Upper lobe of left lung (tissue), 6 donors: ENCODE measurements around the gene ARID5B. TPM values are rescaled to one million over a fixed set of nuclear protein-coding genes. Genes with fewer than 3 reads are reported as not detected.

Experiments
- ATAC-seq, 2 donors: fragments of 200-7000 bp; cut with Tn5 transposase; one replicate each; pipeline ENCODE4 v1.9.1; 2022; ENCODE audit warnings: mild to moderate bottlenecking in 2 of 2, moderate library complexity in 2 of 2; ENCODE audit not compliant: low FRiP score in 2 of 2
- DNase-seq, 2 donors: peaks; one replicate each; pipeline ENCODE4 v3.0.0-alpha.2; 2019 to 2020
- H3K27ac ChIP-seq, 4 donors: fragments of 200-600 bp; sonication (generic); one replicate each; pipeline ENCODE4 v1.5.1; 2016 to 2019
- H3K27me3 ChIP-seq, 4 donors: fragments of 200-600 bp; sonication (generic); one replicate each; pipeline ENCODE4 v1.5.1; 2017 to 2019
- H3K36me3 ChIP-seq, 4 donors: fragments of 200-600 bp; sonication (generic); one replicate each; pipeline ENCODE4 v1.5.1; 2016 to 2019
- H3K4me1 ChIP-seq, 4 donors: fragments of 200-600 bp; sonication (generic); one replicate each; pipeline ENCODE4 v1.5.1; 2018 to 2019
- H3K4me3 ChIP-seq, 4 donors: fragments of 200-600 bp; sonication (generic); one replicate each; pipeline ENCODE4 v1.5.1; 2017 to 2019; ENCODE audit warnings: mild to moderate bottlenecking in 2 of 4, moderate library complexity in 1 of 4
- H3K9me3 ChIP-seq, 4 donors: fragments of 200-600 bp; sonication (generic); one replicate each; pipeline ENCODE4 v1.5.1; 2018 to 2019
- CTCF ChIP-seq, 6 experiments: fragments of 450-650 bp in 4 of 6; fragments of 200-600 bp in 2 of 6; sonication (generic) in 2 of 6; IDR thresholded peaks; one replicate each; pipeline ENCODE4 v1.5.1; 2016 to 2019; ENCODE audit warnings: antibody characterized with exemption in 6 of 6
- EP300 ChIP-seq, 4 donors: sonication (generic); formaldehyde crosslinking; IDR thresholded peaks; one replicate each; pipeline ENCODE4 v1.5.1; 2017; ENCODE audit warnings: antibody characterized with exemption in 4 of 4, control low read depth in 2 of 4
- POLR2A ChIP-seq, 4 donors: fragments of 450-650 bp; IDR thresholded peaks; one replicate each; pipeline ENCODE4 v1.5.1; 2016 to 2017; ENCODE audit warnings: antibody characterized with exemption in 4 of 4, mild to moderate bottlenecking in 2 of 4
- POLR2AphosphoS5 ChIP-seq, 2 donors: sonication (generic); formaldehyde crosslinking; IDR thresholded peaks; one replicate each; pipeline ENCODE4 v1.5.1; 2017; ENCODE audit warnings: antibody characterized with exemption in 2 of 2
- WGBS, 2 donors: methylation state at CpG; one replicate each; pipeline ENCODE4 v1.1.5; 2017 to 2018; 5-methylcytosine and 5-hydroxymethylcytosine counted together
- total RNA-seq, 6 donors: library from RNA; depleted of rRNA in 4 of 6; stranded (reverse); fragments of >200 nt in 4 of 6; gene quantifications; one replicate each; pipeline versions ENCODE4 v1.1.0 to v1.2.1, GENCODE V29; 2016 to 2021
- donor health status: DM: no; HTN: no; CAD: no; lungs with moderate emphysema.
- donor health status: DM: no; HTN: yes; CAD: no; lungs with severe emphysema.

Gene ARID5B
- total RNA-seq, 6 donors from 2014 or later: 20.2 to 51.3 (median 28.4) TPM

- Histone ChIP-seq H3K4me3 (no peak overlapping the region), H3K4me1 (peaks cover 0 to under 1% (median 0%) of the 10 kb centered on the region in 4 donors), H3K27ac (no peak overlapping the region), H3K27me3 (no peaks in the 10 kb centered on the region), H3K36me3 (no peaks in the 10 kb centered on the region), H3K9me3 (no peaks in the 10 kb centered on the region)
- TF ChIP-seq CTCF (IDR thresholded peaks at IDR 0.05) (no peak), POLR2A (IDR thresholded peaks at IDR 0.05) (no peak)
- no peak for ATAC-seq
- DNase-seq: no peak
Observed at GRCh38 chr10:61958805-61959204, 57.3 kb downstream of the ARID5B start.

GRCh38 chr10:61959814-61960213, 58.3 kb downstream of the ARID5B start:
- Histone ChIP-seq H3K27me3 (no peaks in the 10 kb centered on the region), H3K27ac (no peak overlapping the region), H3K4me3 (no peak overlapping the region), H3K4me1 (peaks cover 0 to 9% (median 6%) of the 10 kb centered on the region in 4 donors), H3K36me3 (no peaks in the 10 kb centered on the region), H3K9me3 (no peaks in the 10 kb centered on the region)
- ATAC-seq (no peak), DNase-seq (no peak)
- WGBS, 2 donors: 78 to 82% methylated on average over 2 of the region's 2 CpGs
- TF ChIP-seq POLR2A (IDR thresholded peaks at IDR 0.05): no peak
- TF ChIP-seq POLR2AphosphoS5 (IDR thresholded peaks at IDR 0.05): no peak
- TF ChIP-seq EP300 (IDR thresholded peaks at IDR 0.05): no peak
- no peak for TF ChIP-seq CTCF (IDR thresholded peaks at IDR 0.05)

GRCh38 chr10:61960396-61961120, 59.1 kb downstream of the ARID5B start:
- TF ChIP-seq POLR2AphosphoS5 (IDR thresholded peaks at IDR 0.05) (no peak), POLR2A (IDR thresholded peaks at IDR 0.05) (no peak), EP300 (IDR thresholded peaks at IDR 0.05) (no peak), CTCF (IDR thresholded peaks at IDR 0.05) (no peak)
- no peak overlapping the region for H3K4me3 ChIP-seq
- H3K4me1 ChIP-seq: peaks cover 0 to 11% (median 6%) of the 10 kb centered on the region in 4 donors
- H3K36me3 ChIP-seq: no peaks in the 10 kb centered on the region
- WGBS, 2 donors: 93 to 100% methylated on average over 2 of the region's 2 CpGs
- DNase-seq: no peak
- H3K27ac ChIP-seq: no peak overlapping the region
- no peaks in the 10 kb centered on the region for H3K27me3 ChIP-seq
- ATAC-seq: no peak
- no peaks in the 10 kb centered on the region for H3K9me3 ChIP-seq

GRCh38 chr10:61961278-61961677, 59.8 kb downstream of the ARID5B start:
- H3K9me3 ChIP-seq: no peaks in the 10 kb centered on the region
- ATAC-seq (no peak), DNase-seq (no peak)
- TF ChIP-seq EP300 (IDR thresholded peaks at IDR 0.05) (no peak), POLR2A (IDR thresholded peaks at IDR 0.05) (no peak), CTCF (IDR thresholded peaks at IDR 0.05) (no peak), POLR2AphosphoS5 (IDR thresholded peaks at IDR 0.05) (no peak)
- no peak overlapping the region for H3K27ac ChIP-seq
- no peak overlapping the region for H3K4me3 ChIP-seq
- H3K4me1 ChIP-seq: peaks cover 0 to 11% (median 6%) of the 10 kb centered on the region in 4 donors
- H3K36me3 ChIP-seq: no peaks in the 10 kb centered on the region
- no peaks in the 10 kb centered on the region for H3K27me3 ChIP-seq
- WGBS, 2 donors: 64 to 91% methylated on average over 8 of the region's 8 CpGs

- TF ChIP-seq CTCF (IDR thresholded peaks at IDR 0.05) (no peak), POLR2A (IDR thresholded peaks at IDR 0.05) (no peak), POLR2AphosphoS5 (IDR thresholded peaks at IDR 0.05) (no peak), EP300 (IDR thresholded peaks at IDR 0.05) (no peak)
- Histone ChIP-seq H3K4me3 (no peak overlapping the region), H3K27ac (no peak overlapping the region)
Observed at GRCh38 chr10:61962971-61963370, 61.5 kb downstream of the ARID5B start.

More at GRCh38 chr10:61962971-61963370, 61.5 kb downstream of the ARID5B start:
- ATAC-seq (no peak), DNase-seq (no peak)
- Histone ChIP-seq H3K4me1 (peaks cover 0 to 11% (median 6%) of the 10 kb centered on the region in 4 donors), H3K27me3 (no peaks in the 10 kb centered on the region), H3K9me3 (no peaks in the 10 kb centered on the region), H3K36me3 (no peaks in the 10 kb centered on the region)
- WGBS, 2 donors: 94 to 95% methylated on average over 4 of the region's 4 CpGs
